WTC11 (cell line): ENCODE data around the gene CLDN6. TPM values are rescaled to one million over a fixed set of nuclear protein-coding genes. Genes with fewer than 3 reads are reported as not detected.

Source experiments
- ATF1 ChIP-seq: sonication (generic); formaldehyde crosslinking; IDR thresholded peaks from 2 replicates; pipeline ENCODE4 v1.8.1; 2023; ENCODE audit warnings: mild to moderate bottlenecking, moderate library complexity, missing genetic modification reagents
- ATF2 ChIP-seq: sonication (generic); formaldehyde crosslinking; IDR thresholded peaks from 2 replicates; pipeline ENCODE4 v1.8.1; 2022; ENCODE audit warnings: low read depth, missing genetic modification reagents, borderline replicate concordance
- ATF3 ChIP-seq: sonication (generic); formaldehyde crosslinking; conservative IDR thresholded peaks from 2 replicates; pipeline ENCODE4 v1.8.1; 2022; ENCODE audit warnings: mild to moderate bottlenecking, missing genetic modification reagents
- ATF6 ChIP-seq: sonication (generic); formaldehyde crosslinking; IDR thresholded peaks from 2 replicates; pipeline ENCODE4 v1.8.1; 2023; ENCODE audit warnings: mild to moderate bottlenecking, missing genetic modification reagents
- CDX4 ChIP-seq: fragments of 250-450 bp; sonication (Bioruptor Pico); IDR thresholded peaks from 2 replicates; pipeline ENCODE4 v1.9.0; 2021; ENCODE audit warnings: moderate library complexity, mild to moderate bottlenecking, inconsistent platforms, borderline replicate concordance
- CREM ChIP-seq: sonication (generic); formaldehyde crosslinking; IDR thresholded peaks from 2 replicates; pipeline ENCODE4 v1.8.1; 2022; ENCODE audit warnings: mild to moderate bottlenecking, missing genetic modification reagents, moderate library complexity
- E2F5 ChIP-seq: sonication (generic); formaldehyde crosslinking; IDR thresholded peaks from 2 replicates; pipeline ENCODE4 v1.8.1; 2022; ENCODE audit warnings: mild to moderate bottlenecking, moderate library complexity, missing genetic modification reagents
- ELF4 ChIP-seq: sonication (generic); formaldehyde crosslinking; IDR thresholded peaks from 2 replicates; pipeline ENCODE4 v1.8.1; 2022; ENCODE audit warnings: low read depth, mild to moderate bottlenecking, moderate library complexity, missing genetic modification reagents
- ESRRA ChIP-seq: sonication (generic); formaldehyde crosslinking; IDR thresholded peaks from 2 replicates; pipeline ENCODE4 v1.8.1; 2022; ENCODE audit warnings: mild to moderate bottlenecking, missing genetic modification reagents, borderline replicate concordance
- ETV6 ChIP-seq: sonication (generic); formaldehyde crosslinking; IDR thresholded peaks from 2 replicates; pipeline ENCODE4 v1.8.1; 2022; ENCODE audit warnings: mild to moderate bottlenecking, missing genetic modification reagents
- FOXP1 ChIP-seq: sonication (generic); formaldehyde crosslinking; IDR thresholded peaks from 2 replicates; pipeline ENCODE4 v1.8.0; 2022; ENCODE audit warnings: missing genetic modification reagents, mild to moderate bottlenecking, moderate library complexity, borderline replicate concordance
- HMGXB4 ChIP-seq: sonication (generic); formaldehyde crosslinking; IDR thresholded peaks from 2 replicates; pipeline ENCODE4 v1.8.1; 2023; ENCODE audit warnings: mild to moderate bottlenecking, moderate library complexity, missing genetic modification reagents
- IRF1 ChIP-seq: sonication (generic); formaldehyde crosslinking; IDR thresholded peaks from 2 replicates; pipeline ENCODE4 v1.8.0; 2023; ENCODE audit warnings: missing genetic modification reagents
- IRF2 ChIP-seq: sonication (generic); formaldehyde crosslinking; IDR thresholded peaks from 2 replicates; pipeline ENCODE4 v1.8.0; 2022; ENCODE audit warnings: low read depth, missing genetic modification reagents, borderline replicate concordance
- JAZF1 ChIP-seq: fragments of 250-450 bp; sonication (Bioruptor Pico); IDR thresholded peaks from 2 replicates; pipeline ENCODE4 v1.9.0; 2021; ENCODE audit warnings: moderate library complexity, mild to moderate bottlenecking, inconsistent platforms
- MLX ChIP-seq: sonication (generic); formaldehyde crosslinking; IDR thresholded peaks from 2 replicates; pipeline ENCODE4 v1.8.1; 2023; ENCODE audit warnings: mild to moderate bottlenecking, missing genetic modification reagents, moderate library complexity
- MXD4 ChIP-seq: fragments of 250-450 bp; sonication (Bioruptor Pico); IDR thresholded peaks from 2 replicates; pipeline ENCODE4 v1.8.0; 2021; ENCODE audit warnings: mild to moderate bottlenecking, moderate library complexity, borderline replicate concordance
- MYBL2 ChIP-seq: sonication (generic); formaldehyde crosslinking; IDR thresholded peaks from 2 replicates; pipeline ENCODE4 v1.8.1; 2023; ENCODE audit warnings: mild to moderate bottlenecking, moderate library complexity, missing genetic modification reagents
- NFE2L1 ChIP-seq: sonication (generic); formaldehyde crosslinking; IDR thresholded peaks from 2 replicates; pipeline ENCODE4 v1.8.1; 2023; ENCODE audit warnings: missing genetic modification reagents
- SMAD3 ChIP-seq: sonication (generic); formaldehyde crosslinking; IDR thresholded peaks from 2 replicates; pipeline ENCODE4 v1.8.0; 2022; ENCODE audit warnings: missing genetic modification reagents, mild to moderate bottlenecking, borderline replicate concordance
- SP1 ChIP-seq: sonication (generic); formaldehyde crosslinking; conservative IDR thresholded peaks from 2 replicates; pipeline ENCODE4 v1.8.1; 2022; ENCODE audit warnings: missing genetic modification reagents
- TCF7 ChIP-seq: sonication (generic); formaldehyde crosslinking; IDR thresholded peaks from 2 replicates; pipeline ENCODE4 v1.8.0; 2022; ENCODE audit warnings: mild to moderate bottlenecking, low read depth, missing genetic modification reagents, moderate library complexity
- TEAD1 ChIP-seq: sonication (generic); formaldehyde crosslinking; IDR thresholded peaks from 2 replicates; pipeline ENCODE4 v1.8.0; 2022; ENCODE audit warnings: mild to moderate bottlenecking, missing genetic modification reagents
- TEAD4 ChIP-seq: sonication (generic); formaldehyde crosslinking; IDR thresholded peaks from 2 replicates; pipeline ENCODE4 v1.8.0; 2022; ENCODE audit warnings: mild to moderate bottlenecking, missing genetic modification reagents
- TP53 ChIP-seq: sonication (generic); formaldehyde crosslinking; IDR thresholded peaks from 2 replicates; pipeline ENCODE4 v1.8.1; 2023; ENCODE audit warnings: mild to moderate bottlenecking, missing genetic modification reagents
- USF1 ChIP-seq: sonication (generic); formaldehyde crosslinking; IDR thresholded peaks from 2 replicates; pipeline ENCODE4 v1.8.0; 2022; ENCODE audit warnings: mild to moderate bottlenecking, missing genetic modification reagents
- ZMAT4 ChIP-seq: fragments of 250-450 bp; sonication (Bioruptor Pico); IDR thresholded peaks from 2 replicates; pipeline ENCODE4 v1.9.0; 2021; ENCODE audit warnings: mild to moderate bottlenecking
- ZNF396 ChIP-seq: fragments of 250-450 bp; sonication (Bioruptor Pico); IDR thresholded peaks from 2 replicates; pipeline ENCODE4 v1.8.0; 2021; ENCODE audit warnings: mild to moderate bottlenecking, moderate library complexity, borderline replicate concordance
- ZNF423 ChIP-seq: fragments of 250-450 bp; sonication (Bioruptor Pico); IDR thresholded peaks from 2 replicates; pipeline ENCODE4 v2.1.2; 2022; ENCODE audit warnings: mild to moderate bottlenecking, moderate library complexity
- total RNA-seq: library from RNA; stranded (reverse); gene quantifications from 3 replicates; pipeline ENCODE4 v1.2.3, GENCODE V29; 2021

The CLDN6 gene
- total RNA-seq, 1 experiment from 2014 or later: 746 TPM

GRCh38 chr16:3007957-3008689 is 9.9 kb downstream of the CLDN6 start (continued):
- TF ChIP-seq ATF6 (no peak), FOXP1 (no peak), ZNF423 (CRISPR knock-in tag) (peak; percentile 68), E2F5 (CRISPR knock-in tag) (no peak), SP1 (peak; percentile 78), ELF4 (no peak), SMAD3 (no peak), CDX4 (no peak), ETV6 (CRISPR knock-in tag) (peak; percentile 96), MLX (no peak), IRF1 (CRISPR knock-in tag) (no peak), MXD4 (CRISPR knock-in tag) (no peak), USF1 (CRISPR knock-in tag) (peak; percentile 51; the same call in 1 of the 2 replicates), ATF1 (CRISPR knock-in tag) (no peak), ATF2 (CRISPR knock-in tag) (no peak), ESRRA (peak; percentile 70; the same call in 1 of the 2 replicates), TEAD4 (peak; percentile 90), MYBL2 (no peak), HMGXB4 (CRISPR knock-in tag) (peak; percentile 69; the same call in 1 of the 2 replicates), CREM (peak; percentile 45; the same call in 1 of the 2 replicates), NFE2L1 (CRISPR knock-in tag) (no peak), IRF2 (CRISPR knock-in tag) (no peak), TCF7 (CRISPR knock-in tag) (0 out of 2 replicates have a peak, but pooled peaks have one; percentile 50), TEAD1 (CRISPR knock-in tag) (peak; percentile 98), ZMAT4 (CRISPR knock-in tag) (no peak), ATF3 (no peak), TP53 (CRISPR knock-in tag) (no peak), JAZF1 (CRISPR knock-in tag) (no peak), ZNF396 (CRISPR knock-in tag) (no peak)
